PC-3 (cell line): ENCODE measurements around the gene GPC6.

Source experiments
- CTCF ChIP-seq: fragments of 300-600 bp; sonication (generic); conservative IDR thresholded peaks from 2 replicates; pipeline ENCODE4 v1.5.1; 2017; ENCODE audit warnings: antibody characterized with exemption, low read depth, mild to moderate bottlenecking, low read length
- EZH2 ChIP-seq: fragments of 300-600 bp; sonication (generic); IDR thresholded peaks from one replicate; pipeline ENCODE4 v1.6.1; 2017; ENCODE audit warnings: antibody characterized with exemption, mild to moderate bottlenecking, low read length; ENCODE audit not compliant: unreplicated experiment

DNA sequence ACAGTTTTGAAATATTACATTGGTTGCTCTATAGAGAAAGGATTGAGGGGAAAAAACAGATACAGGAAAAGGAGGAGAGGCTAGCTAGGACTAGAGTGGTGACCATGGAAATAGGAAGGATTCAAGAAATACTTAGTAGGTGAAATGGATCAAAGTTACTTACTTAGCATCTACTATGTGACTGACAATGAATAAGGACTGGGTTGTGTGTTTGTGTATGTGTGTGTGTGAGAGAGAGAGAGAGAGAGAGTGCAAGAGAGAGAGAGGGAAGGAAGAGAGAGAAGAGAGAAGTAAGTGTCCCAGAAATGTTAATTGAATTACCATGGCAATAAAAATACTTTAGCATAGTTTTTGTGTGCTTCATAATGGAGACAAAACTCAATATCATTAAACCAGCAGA, 7.9 kb downstream of the GPC6 start:
- no peak for TF ChIP-seq EZH2
- TF ChIP-seq CTCF: no peak
